Anterior cingulate cortex (tissue), 58 donors: ENCODE data around the gene CASP6.
A peak's percentile ranks its signal among the peaks of the same experiment; 100 is the strongest.

Source experiments
- DNase-seq, 58 donors: peaks; one replicate each; lab custom pipeline; 2025; lab: John Stamatoyannopoulos, UW

Gene CASP6

GRCh38 chr4:109702950-109703663, at the start of gene CASP6:
Gene CASP6 (minus strand): TSS chr4:109703445. CDS start chr4:109703395, 50 bp downstream.
- peak in 57 of 58 donors; percentile 26 to 83 (median 65) for DNase-seq

DNA sequence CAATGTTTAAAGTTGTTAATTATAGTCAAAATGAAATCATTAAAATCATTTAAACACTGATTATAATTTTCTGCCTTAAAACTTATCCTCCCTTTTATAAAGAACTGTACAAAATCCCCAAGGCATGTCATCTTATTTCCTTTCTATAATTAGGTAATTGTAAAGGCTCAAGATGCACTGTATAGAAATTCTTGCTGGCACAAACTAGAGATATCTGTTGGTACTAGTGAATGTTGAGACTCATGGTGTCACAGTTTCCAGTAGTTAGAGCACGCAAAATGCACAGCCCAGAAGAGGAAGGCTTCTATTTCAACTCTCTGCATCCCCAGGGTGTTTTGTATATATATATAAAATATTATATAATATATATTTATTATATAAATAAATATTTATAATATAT, 49.3 kb upstream of the CASP6 start:
- no peak for DNase-seq

DNA sequence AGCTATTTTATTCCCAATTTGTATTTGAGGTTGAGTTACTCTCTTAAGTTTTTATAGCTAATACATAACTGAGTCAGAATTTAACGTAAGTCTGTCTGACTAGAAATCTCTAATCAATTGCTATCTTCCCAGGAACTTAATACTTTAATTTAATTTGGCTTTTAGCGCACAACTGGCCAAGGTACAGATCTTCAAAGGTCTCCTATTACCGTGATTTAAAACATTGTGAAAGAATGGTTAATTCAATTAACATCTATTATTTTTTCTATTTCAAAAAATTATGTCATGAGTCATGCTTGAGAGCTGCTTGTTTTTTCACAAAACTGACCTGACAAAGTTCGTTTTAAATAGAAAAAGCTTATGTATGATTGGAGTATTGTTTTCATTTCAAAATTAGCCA, 48.6 kb upstream of the CASP6 start:
- no peak for DNase-seq

DNA sequence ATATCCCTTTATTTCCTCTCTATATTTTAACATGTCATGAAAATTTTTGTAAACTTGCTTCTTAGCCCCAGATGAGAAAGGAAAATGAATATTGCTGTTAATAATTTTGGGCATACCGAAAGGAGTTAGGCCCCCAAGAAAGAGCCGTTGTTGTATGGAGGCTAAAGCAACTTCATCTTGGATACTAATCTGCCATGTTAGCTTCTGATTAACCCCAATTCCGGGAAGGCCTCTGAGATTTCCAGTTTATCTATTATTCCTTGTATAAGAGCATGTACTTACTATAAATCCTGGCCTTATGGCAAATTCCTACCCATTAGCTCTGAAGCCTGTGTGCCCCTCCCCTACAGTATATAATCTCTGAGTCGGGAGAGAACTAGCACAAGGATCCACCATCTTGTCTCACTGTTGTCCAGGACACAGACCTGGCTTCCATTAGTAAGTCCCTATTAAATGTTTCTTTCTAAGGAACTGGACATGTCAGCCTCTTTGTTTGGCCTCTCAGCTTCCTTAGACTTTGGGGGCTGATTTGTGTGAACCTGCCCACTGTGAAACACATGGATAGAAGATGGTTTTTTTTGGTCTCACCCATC, 47.5 kb upstream of the CASP6 start:
- no peak for DNase-seq

DNA sequence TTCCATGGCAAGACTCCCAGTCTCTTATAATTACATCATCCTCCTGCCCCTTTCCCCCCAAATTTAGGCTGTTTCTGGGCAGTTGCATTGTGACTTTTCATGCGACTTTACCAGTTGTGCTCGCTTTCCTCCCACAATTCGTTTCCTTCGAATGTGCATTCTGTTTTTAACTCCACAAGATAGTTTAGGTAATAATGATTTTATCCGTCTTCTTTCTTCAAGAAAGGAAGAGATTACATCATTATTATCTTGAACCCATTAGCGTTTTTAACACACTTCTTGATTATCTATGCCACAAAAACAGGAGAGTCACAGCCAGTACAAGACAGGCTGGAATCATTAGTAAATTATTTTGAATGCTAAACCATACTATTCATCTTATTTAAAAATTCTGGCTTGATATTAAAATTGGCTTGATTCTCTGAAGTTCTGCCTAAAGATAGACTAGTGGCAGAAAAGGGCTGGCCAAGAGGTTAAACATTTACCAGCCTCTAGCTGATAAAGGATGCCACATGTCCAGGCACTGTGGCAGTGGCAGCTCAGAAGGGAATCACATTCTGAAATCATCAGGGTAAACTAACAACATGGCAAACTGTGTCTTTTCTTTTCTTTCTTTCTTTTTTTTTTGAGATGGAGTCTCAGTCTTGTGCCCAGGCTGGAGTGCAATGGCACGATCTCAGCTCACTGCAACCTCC, 46.3 kb upstream of the CASP6 start:
- DNase-seq = no peak

DNA sequence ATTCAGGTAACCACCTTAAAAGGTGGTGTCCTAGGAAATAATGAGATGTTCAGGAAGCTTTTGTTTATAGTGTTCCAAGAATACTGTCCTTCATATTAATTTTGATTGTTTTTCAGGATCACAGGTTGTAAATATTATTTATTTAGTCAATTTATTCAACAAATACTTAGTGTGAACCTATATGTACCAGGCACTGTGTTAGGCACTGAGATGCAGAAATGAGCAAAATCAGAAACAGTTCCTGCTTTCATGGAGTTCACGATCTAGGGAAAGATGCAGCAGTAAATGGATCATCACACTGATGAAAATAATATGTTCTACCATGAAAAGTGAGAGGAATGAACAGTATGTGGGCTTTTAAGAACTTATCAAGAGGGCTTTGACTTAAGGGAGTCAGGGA, 44.9 kb upstream of the CASP6 start:
- DNase-seq = no peak

- no peak for DNase-seq
Observed at GRCh38 chr4:109746728-109747127, 43.5 kb upstream of the CASP6 start.

- DNase-seq = no peak
Observed at GRCh38 chr4:109745830-109746229, 42.6 kb upstream of the CASP6 start.

DNA sequence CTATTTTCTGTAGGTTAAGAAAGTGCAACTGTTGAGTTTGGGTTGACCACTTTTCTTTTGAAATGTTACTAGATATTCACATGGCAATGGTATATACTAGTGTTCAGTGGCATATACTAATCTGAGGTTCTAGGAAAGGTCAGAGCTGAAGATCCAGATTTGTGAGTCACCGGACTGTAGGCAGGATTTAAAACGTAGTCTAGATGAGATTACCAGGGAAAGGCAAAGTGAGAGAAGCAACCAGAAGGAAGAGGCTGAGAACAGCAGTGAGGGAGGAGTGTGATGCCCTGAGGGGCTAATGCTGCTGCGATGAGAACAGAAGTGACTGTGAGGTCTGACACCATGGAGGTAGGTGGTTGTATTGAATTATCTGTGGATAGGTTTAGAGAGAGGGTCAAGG, 36.3 kb upstream of the CASP6 start:
- no peak for DNase-seq

DNA sequence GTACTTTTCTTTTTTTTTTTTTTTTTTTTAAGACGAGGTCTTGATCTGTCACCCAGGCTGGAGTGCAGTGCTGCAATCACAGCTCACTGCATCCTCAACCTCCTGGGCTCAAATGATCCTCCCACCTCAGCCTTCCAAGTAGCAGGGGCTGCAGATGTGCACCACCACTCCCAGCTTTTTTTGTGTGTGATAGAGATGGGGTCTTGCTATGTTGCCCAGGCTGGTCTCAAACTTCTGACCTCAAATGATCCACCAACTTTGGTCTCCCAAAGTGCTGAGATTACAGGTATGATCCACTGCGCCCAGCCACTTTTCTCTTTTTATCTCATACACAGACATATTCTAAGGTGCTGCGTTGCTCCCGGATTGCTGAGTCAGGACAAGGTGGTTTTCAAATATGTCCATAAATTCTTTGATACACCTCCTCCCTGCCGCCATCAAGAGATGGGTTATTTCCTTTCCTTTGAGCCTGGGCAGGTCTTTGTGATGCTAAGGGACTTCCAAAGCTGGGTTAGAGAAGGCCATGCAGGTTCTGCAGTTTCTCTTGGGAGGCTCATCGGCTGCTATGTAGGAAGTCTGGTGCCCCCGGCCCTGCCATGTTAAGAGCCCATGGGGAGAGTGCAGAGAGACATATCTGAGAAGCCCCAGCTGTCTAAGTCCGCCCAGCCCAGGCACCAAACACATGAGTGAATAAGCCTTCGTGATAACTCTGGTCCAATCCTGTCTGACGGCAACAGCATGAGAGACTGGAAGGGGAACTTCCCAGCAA, 35.0 kb upstream of the CASP6 start:
- peak in 1 of 58 donors; percentile 0 for DNase-seq

GRCh38 chr4:109735566-109736365, 32.5 kb upstream of the CASP6 start:
- no peak for DNase-seq

GRCh38 chr4:109733728-109734127, 30.5 kb upstream of the CASP6 start:
- no peak for DNase-seq

GRCh38 chr4:109730619-109731545, 27.6 kb upstream of the CASP6 start:
- DNase-seq = peak in 1 of 58 donors; percentile 1

DNA sequence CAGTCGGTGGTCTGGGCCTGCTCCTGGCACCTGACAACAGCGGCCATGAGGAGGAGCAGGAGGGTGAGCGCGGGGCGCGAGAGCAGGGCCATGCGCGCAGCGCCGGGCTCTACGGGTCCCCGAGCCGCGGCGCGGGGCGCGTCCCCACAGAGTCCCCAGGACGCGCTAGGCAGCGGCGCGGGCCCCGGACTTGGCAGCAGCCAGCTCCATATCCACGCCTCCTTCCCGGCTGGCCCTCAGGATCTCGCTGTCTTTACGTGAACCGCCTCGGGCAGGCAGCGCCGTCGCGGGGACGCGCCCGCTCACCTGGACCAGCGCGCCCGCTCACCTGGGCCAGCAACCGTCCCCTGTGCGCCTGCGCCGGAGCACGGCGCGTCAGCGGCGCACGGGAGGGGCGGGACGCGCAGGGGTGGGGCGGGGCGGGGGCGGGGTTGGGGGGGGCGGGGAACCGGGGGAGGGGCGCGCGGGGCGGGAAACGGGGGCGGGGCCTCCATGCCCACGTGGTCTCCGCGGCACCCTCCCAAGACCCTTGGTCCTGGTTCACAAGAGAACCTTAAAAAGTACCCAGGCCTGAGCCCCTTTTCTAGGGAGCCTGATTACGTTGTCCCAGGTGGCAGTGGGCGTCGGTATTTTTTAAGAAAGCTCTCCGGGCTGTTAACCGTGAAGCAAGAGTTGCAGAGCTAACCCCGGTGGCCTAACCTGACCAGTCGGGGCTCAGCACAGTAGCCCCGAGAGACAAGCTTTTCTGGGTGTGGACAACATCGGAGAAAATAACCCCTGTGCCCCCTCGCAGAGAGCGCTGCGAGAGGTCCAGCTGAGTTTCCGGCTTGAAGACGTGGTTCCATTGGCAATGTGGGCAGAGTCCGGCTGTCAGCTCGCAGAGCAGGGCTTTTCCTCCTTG, 26.7 kb upstream of the CASP6 start, which contains the start of gene PLA2G12A:
PLA2G12A (minus strand) TSS at position 353 of the 901 bp plus-strand sequence; CDS start at position 92, 261 bp downstream.
- peak in 56 of 58 donors; percentile 24 to 83 (median 60) for DNase-seq

- DNase-seq = peak in 17 of 58 donors; percentile 5 to 55 (median 34)
Observed at GRCh38 chr4:109729117-109729717, 26.0 kb upstream of the CASP6 start.

GRCh38 chr4:109728385-109728784, 25.1 kb upstream of the CASP6 start:
- no peak for DNase-seq

DNA sequence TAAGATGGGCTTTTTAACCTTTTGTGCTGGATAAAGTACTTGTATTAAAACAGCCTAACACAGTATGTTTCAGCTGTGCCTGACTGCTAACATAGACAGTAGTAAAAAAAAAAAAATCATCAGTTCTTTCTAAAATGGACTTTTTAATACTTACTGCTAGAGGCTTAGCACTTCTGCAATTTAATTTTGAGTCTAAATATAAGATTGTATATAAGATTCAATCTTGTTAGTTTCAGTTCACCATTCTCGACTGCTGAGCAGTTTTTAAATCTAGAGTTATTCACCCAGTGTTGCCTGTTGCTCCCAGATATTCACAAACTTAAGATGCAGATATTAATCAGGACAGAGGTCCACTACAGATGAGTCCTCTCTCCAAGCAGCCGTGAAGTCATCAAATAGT, 19.9 kb upstream of the CASP6 start:
- no peak for DNase-seq
